ENCODE data around the gene SOX30. TPM values are rescaled to one million over a fixed set of nuclear protein-coding genes. Genes with fewer than 3 reads are reported as not detected.

Gene SOX30
- total RNA-seq, 1 experiment from 2014 or later: 0.11 TPM

- no peak for DNase-seq (ENCODE audit: low read depth)
Measured at GRCh38 chr5:157659868-157660660, 7.8 kb upstream of the SOX30 start.

- no peak for DNase-seq (ENCODE audit: low read depth)
Measured at GRCh38 chr5:157658893-157659292, 6.7 kb upstream of the SOX30 start.

GRCh38 chr5:157657516-157657915 lies 5.3 kb upstream of the SOX30 start:
- DNase-seq (ENCODE audit: low read depth): no peak

GRCh38 chr5:157651623-157652376 lies 438 bp downstream of the SOX30 start:
- no peak for DNase-seq (ENCODE audit: low read depth)

- DNase-seq (ENCODE audit: low read depth): no peak
Measured at GRCh38 chr5:157650991-157651611, 1.1 kb downstream of the SOX30 start.

GRCh38 chr5:157649101-157649500 lies 3.1 kb downstream of the SOX30 start:
- no peak for DNase-seq (ENCODE audit: low read depth)

- no peak for DNase-seq (ENCODE audit: low read depth)
Measured at GRCh38 chr5:157648275-157648990, 3.8 kb downstream of the SOX30 start.

- DNase-seq (ENCODE audit: low read depth): no peak
Measured at GRCh38 chr5:157640406-157641066, 11.7 kb downstream of the SOX30 start.

- no peak for DNase-seq (ENCODE audit: low read depth)
Measured at GRCh38 chr5:157630341-157630740, 21.9 kb downstream of the SOX30 start.

GRCh38 chr5:157626831-157627230 lies 25.4 kb downstream of the SOX30 start:
- no peak for DNase-seq (ENCODE audit: low read depth)

- DNase-seq (ENCODE audit: low read depth): no peak
Measured at GRCh38 chr5:157624144-157624543, 28.1 kb downstream of the SOX30 start.

GRCh38 chr5:157620776-157621175 lies 31.5 kb downstream of the SOX30 start:
- no peak for DNase-seq (ENCODE audit: low read depth)

- no peak for DNase-seq (ENCODE audit: low read depth)
Measured at GRCh38 chr5:157618191-157618765, 34.0 kb downstream of the SOX30 start.

- no peak for DNase-seq (ENCODE audit: low read depth)
Measured at GRCh38 chr5:157616785-157617184, 35.5 kb downstream of the SOX30 start.

GRCh38 chr5:157613385-157614245 lies 38.6 kb downstream of the SOX30 start:
- DNase-seq (ENCODE audit: low read depth): no peak

GRCh38 chr5:157612581-157612980 lies 39.7 kb downstream of the SOX30 start:
- DNase-seq (ENCODE audit: low read depth): no peak

GRCh38 chr5:157611571-157612476 lies 40.4 kb downstream of the SOX30 start:
- no peak for DNase-seq (ENCODE audit: low read depth)

GRCh38 chr5:157610990-157611389 lies 41.2 kb downstream of the SOX30 start:
- no peak for DNase-seq (ENCODE audit: low read depth)

- no peak for DNase-seq (ENCODE audit: low read depth)
Measured at GRCh38 chr5:157608972-157609565, 43.2 kb downstream of the SOX30 start.
